OCI-LY3 (cell line): ENCODE measurements around the gene CCDC136.
A peak's percentile ranks its signal among the peaks of the same experiment; 100 is the strongest.

Experiments
- H2AFZ ChIP-seq: fragments of 200-600, 300-600 bp; shearing (Covaris generic); 2 replicates; pipeline ENCODE4 v1.6.0; 2014; ENCODE audit warnings: antibody characterized with exemption, low read depth, low read length
- H3K27ac ChIP-seq: fragments of 200-600, 300-600 bp; sonication (generic); 2 replicates; pipeline ENCODE4 v1.5.1; 2014; ENCODE audit warnings: mild to moderate bottlenecking, low read length, moderate library complexity, mixed read lengths
- H3K27me3 ChIP-seq: fragments of 200-600, 300-600 bp; sonication (generic); 2 replicates; pipeline ENCODE4 v1.6.1; 2014; ENCODE audit warnings: low read depth, low read length, mixed read lengths
- H3K36me3 ChIP-seq: fragments of 200-600, 300-600 bp; sonication (generic); replicated peaks from 2 replicates; pipeline ENCODE3; 2014; ENCODE audit warnings: low read depth, low read length, mixed read lengths
- H3K4me1 ChIP-seq: fragments of 300-600, 200-600 bp; sonication (generic); 2 replicates; pipeline ENCODE4 v1.6.1; 2014; ENCODE audit warnings: low read length, mixed read lengths
- H3K4me2 ChIP-seq: fragments of 200-600, 300-600 bp; sonication (generic); 2 replicates; pipeline ENCODE4 v1.6.1; 2014; ENCODE audit warnings: low read length, mixed read lengths
- H3K4me3 ChIP-seq: fragments of 300-600, 200-600 bp; sonication (generic); 2 replicates; pipeline ENCODE4 v1.5.1; 2014; ENCODE audit warnings: antibody characterized with exemption, mild to moderate bottlenecking, low read length, moderate library complexity
- H3K79me2 ChIP-seq: fragments of 300-600, 200-600 bp; shearing (Covaris generic); 2 replicates; pipeline ENCODE4 v1.6.1; 2014; ENCODE audit warnings: mild to moderate bottlenecking, low read length, mixed read lengths
- H3K9ac ChIP-seq: fragments of 300-600, 200-600 bp; shearing (Covaris generic); 2 replicates; pipeline ENCODE4 v1.6.0; 2014; ENCODE audit warnings: mild to moderate bottlenecking, low read length, moderate library complexity
- H3K9me3 ChIP-seq: fragments of 200-600, 300-600 bp; shearing (Covaris generic); 2 replicates; pipeline ENCODE4 v1.6.1; 2014; ENCODE audit warnings: low read length, mixed read lengths; ENCODE audit not compliant: insufficient read depth
- H4K20me1 ChIP-seq: fragments of 200-600, 300-600 bp; sonication (generic); 2 replicates; pipeline ENCODE4 v1.6.1; 2016; ENCODE audit warnings: low read length, mixed read lengths; ENCODE audit not compliant: insufficient read depth
- CTCF ChIP-seq: fragments of 200-600, 300-600 bp; sonication (generic); IDR thresholded peaks from 2 replicates; pipeline ENCODE4 v1.5.1; 2014; ENCODE audit warnings: antibody characterized with exemption, low read length, low read depth
- EZH2phosphoT487 ChIP-seq: fragments of 200-600 bp; shearing (Covaris generic); IDR thresholded peaks from 2 replicates; pipeline ENCODE4 v1.6.1; 2018; ENCODE audit warnings: antibody characterized with exemption, mixed run types, low read depth

Gene CCDC136

GRCh38 chr7:128858380-128859231, 66.8 kb downstream of the CCDC136 start:
- H3K36me3 ChIP-seq = no peaks in the 10 kb centered on the region
- no peak overlapping the region for H3K9ac ChIP-seq
- H3K27me3 ChIP-seq = no peaks in the 10 kb centered on the region
- H2AFZ ChIP-seq = no peak overlapping the region
- H3K4me3 ChIP-seq = no peak overlapping the region
- H3K27ac ChIP-seq = no peak overlapping the region
- H3K4me1 ChIP-seq = peaks cover 22% of the 10 kb centered on the region
- no peak overlapping the region for H3K4me2 ChIP-seq
- H4K20me1 ChIP-seq = no peaks in the 10 kb centered on the region
- H3K79me2 ChIP-seq = peaks cover 9% of the 10 kb centered on the region
- TF ChIP-seq CTCF (no peak), EZH2phosphoT487 (no peak)
- no peaks in the 10 kb centered on the region for H3K9me3 ChIP-seq

- Histone ChIP-seq H3K27ac (no peak overlapping the region), H3K4me1 (peaks cover 29% of the 10 kb centered on the region)
Measured at GRCh38 chr7:128859232-128860157, 67.7 kb downstream of the CCDC136 start.

GRCh38 chr7:128860158-128861073, 68.6 kb downstream of the CCDC136 start:
- Histone ChIP-seq H3K9me3 (no peaks in the 10 kb centered on the region), H3K36me3 (peaks cover 6% of the 10 kb centered on the region), H2AFZ (peak overlapping the region; percentile 61; the same call in 1 of the 2 replicates), H4K20me1 (no peaks in the 10 kb centered on the region), H3K4me1 (peaks cover 29% of the 10 kb centered on the region), H3K9ac (no peak overlapping the region), H3K27ac (no peak overlapping the region), H3K4me3 (no peak overlapping the region), H3K27me3 (no peaks in the 10 kb centered on the region), H3K79me2 (peaks cover 28% of the 10 kb centered on the region), H3K4me2 (peak overlapping the region; percentile 25; the same call in 1 of the 2 replicates)
- TF ChIP-seq CTCF = peak; percentile 49
- no peak for TF ChIP-seq EZH2phosphoT487

More at GRCh38 chr7:128859232-128860157, 67.7 kb downstream of the CCDC136 start:
- H3K36me3 ChIP-seq = no peaks in the 10 kb centered on the region
- peak overlapping the region; percentile 25 for H3K4me2 ChIP-seq
- H3K9ac ChIP-seq = no peak overlapping the region
- H4K20me1 ChIP-seq = no peaks in the 10 kb centered on the region
- no peak overlapping the region for H3K4me3 ChIP-seq
- no peak for TF ChIP-seq EZH2phosphoT487
- TF ChIP-seq CTCF = no peak
- no peaks in the 10 kb centered on the region for H3K9me3 ChIP-seq
- H2AFZ ChIP-seq = peak overlapping the region; percentile 61; the same call in 1 of the 2 replicates
- H3K79me2 ChIP-seq = peaks cover 18% of the 10 kb centered on the region
- H3K27me3 ChIP-seq = no peaks in the 10 kb centered on the region
